ENCODE results near the gene VTN.

DNA sequence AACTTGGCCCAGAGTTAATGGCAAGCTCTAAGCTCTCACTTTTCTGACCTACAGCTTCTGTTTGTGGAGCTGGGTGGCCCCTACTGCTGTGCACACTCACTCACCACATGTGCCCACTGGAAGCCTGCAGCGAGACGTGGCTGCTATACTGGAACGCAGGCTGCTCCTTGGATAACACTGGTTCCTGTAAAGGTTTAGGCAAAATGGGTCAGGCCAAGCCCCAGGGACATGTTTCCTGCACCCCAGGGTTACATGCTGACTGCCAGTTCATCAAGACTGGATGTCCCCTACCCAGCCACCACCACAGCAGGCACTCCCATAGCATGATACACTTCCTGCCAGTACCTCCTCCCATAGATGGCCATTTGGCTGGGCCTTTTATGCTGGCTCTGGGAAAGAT lies 21.1 kb downstream of the VTN start:
- TF ChIP-seq, protein P1, sequence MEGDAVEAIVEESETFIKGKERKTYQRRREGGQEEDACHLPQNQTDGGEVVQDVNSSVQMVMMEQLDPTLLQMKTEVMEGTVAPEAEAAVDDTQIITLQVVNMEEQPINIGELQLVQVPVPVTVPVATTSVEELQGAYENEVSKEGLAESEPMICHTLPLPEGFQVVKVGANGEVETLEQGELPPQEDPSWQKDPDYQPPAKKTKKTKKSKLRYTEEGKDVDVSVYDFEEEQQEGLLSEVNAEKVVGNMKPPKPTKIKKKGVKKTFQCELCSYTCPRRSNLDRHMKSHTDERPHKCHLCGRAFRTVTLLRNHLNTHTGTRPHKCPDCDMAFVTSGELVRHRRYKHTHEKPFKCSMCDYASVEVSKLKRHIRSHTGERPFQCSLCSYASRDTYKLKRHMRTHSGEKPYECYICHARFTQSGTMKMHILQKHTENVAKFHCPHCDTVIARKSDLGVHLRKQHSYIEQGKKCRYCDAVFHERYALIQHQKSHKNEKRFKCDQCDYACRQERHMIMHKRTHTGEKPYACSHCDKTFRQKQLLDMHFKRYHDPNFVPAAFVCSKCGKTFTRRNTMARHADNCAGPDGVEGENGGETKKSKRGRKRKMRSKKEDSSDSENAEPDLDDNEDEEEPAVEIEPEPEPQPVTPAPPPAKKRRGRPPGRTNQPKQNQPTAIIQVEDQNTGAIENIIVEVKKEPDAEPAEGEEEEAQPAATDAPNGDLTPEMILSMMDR (IDR thresholded peaks at IDR 0.05): no peak
- no peak for TF ChIP-seq POLR2A (IDR thresholded peaks at IDR 0.05)

All from vagina (tissue), 2 donors.